ENCODE data around the gene ACTR6. TPM values are rescaled to one million over a fixed set of nuclear protein-coding genes. Genes with fewer than 3 reads are reported as not detected.
"Not testable (repeated sequence)": the region's sequence is repeated elsewhere in the genome, so short reads cannot be mapped to it uniquely, and the experiment has no call there.

The ACTR6 gene
- total RNA-seq, 2 experiments from 2014 or later = 21.3 to 21.8 TPM

- Histone ChIP-seq H3K4me1 (ENCODE audit: insufficient read depth, low read length) (no peaks in the 10 kb centered on the region), H3K27me3 (ENCODE audit: control insufficient read depth in 1 of 2, insufficient read depth in 2 of 2, low read length in 2 of 2) (no peaks in the 10 kb centered on the region), H3K4me3 (ENCODE audit: low read length) (no peak overlapping the region), H3K9me3 (ENCODE audit: control insufficient read depth in 1 of 2, insufficient read depth in 1 of 2, low read length in 2 of 2) (no peaks in the 10 kb centered on the region), H3K36me3 (ENCODE audit: insufficient read depth, low read length) (peaks cover 11% of the 10 kb centered on the region), H3K27ac (ENCODE audit: low read depth in 1 of 2, low read length in 2 of 2) (no peak overlapping the region)
- POLR2A ChIA-PET = no interaction called here
- H3K27me3 Mint-ChIP-seq = no peaks in the 10 kb centered on the region
- H3K36me3 Mint-ChIP-seq (ENCODE audit: low read depth) = peaks cover 23% of the 10 kb centered on the region
- H3K4me1 Mint-ChIP-seq (ENCODE audit: low read depth) = no peaks in the 10 kb centered on the region
- no peaks in the 10 kb centered on the region for H3K9me3 Mint-ChIP-seq
- DNase-seq (no peak), ATAC-seq (ENCODE audit: poor library complexity) (no peak)
- intact Hi-C loops (cut with DNase I, micrococcal nuclease) = no loop called here
- CTCF ChIA-PET = no interaction called here
- H3K27ac Mint-ChIP-seq = no peak overlapping the region
- no peak for TF ChIP-seq CTCF (IDR thresholded peaks at IDR 0.05)
- H3K4me3 Mint-ChIP-seq = no peak overlapping the region
These were observed 29.4 kb upstream of the ACTR6 start for GRCh38 chr12:100171248-100171647.

- Mint-ChIP-seq H3K27ac (no peak overlapping the region), H3K4me3 (no peak overlapping the region), H3K4me1 (ENCODE audit: low read depth) (no peaks in the 10 kb centered on the region), H3K27me3 (no peaks in the 10 kb centered on the region), H3K36me3 (ENCODE audit: low read depth) (peaks cover 36% of the 10 kb centered on the region), H3K9me3 (no peaks in the 10 kb centered on the region)
- H3K36me3 ChIP-seq (ENCODE audit: insufficient read depth, low read length) = peaks cover 11% of the 10 kb centered on the region
- TF ChIP-seq CTCF (IDR thresholded peaks at IDR 0.05) = no peak
- DNase-seq = no peak
- no peaks in the 10 kb centered on the region for H3K9me3 ChIP-seq (ENCODE audit: control insufficient read depth in 1 of 2, insufficient read depth in 1 of 2, low read length in 2 of 2)
- ChIA-PET POLR2A (no interaction called here), CTCF (interaction anchor here (0.9 kb wide), 1 partner anchor 9 kb away, joined by 3 read pairs; no protein-coding TSS in a partner anchor)
- intact Hi-C loops (cut with DNase I, micrococcal nuclease) = no loop called here
- no peak overlapping the region for H3K27ac ChIP-seq (ENCODE audit: low read depth in 1 of 2, low read length in 2 of 2)
- no peaks in the 10 kb centered on the region for H3K4me1 ChIP-seq (ENCODE audit: insufficient read depth, low read length)
- H3K4me3 ChIP-seq (ENCODE audit: low read length) = no peak overlapping the region
- no peaks in the 10 kb centered on the region for H3K27me3 ChIP-seq (ENCODE audit: control insufficient read depth in 1 of 2, insufficient read depth in 2 of 2, low read length in 2 of 2)
- ATAC-seq (ENCODE audit: poor library complexity) = no peak
These were observed 27.5 kb upstream of the ACTR6 start for GRCh38 chr12:100173111-100173510.

- Mint-ChIP-seq H3K36me3 (ENCODE audit: low read depth) (peaks cover 43% of the 10 kb centered on the region), H3K9me3 (no peaks in the 10 kb centered on the region), H3K4me3 (no peak overlapping the region), H3K27me3 (no peaks in the 10 kb centered on the region), H3K27ac (no peak overlapping the region), H3K4me1 (ENCODE audit: low read depth) (no peaks in the 10 kb centered on the region)
- Histone ChIP-seq H3K36me3 (ENCODE audit: insufficient read depth, low read length) (peaks cover 11% of the 10 kb centered on the region), H3K4me1 (ENCODE audit: insufficient read depth, low read length) (no peaks in the 10 kb centered on the region), H3K4me3 (ENCODE audit: low read length) (no peak overlapping the region), H3K9me3 (ENCODE audit: control insufficient read depth in 1 of 2, insufficient read depth in 1 of 2, low read length in 2 of 2) (no peaks in the 10 kb centered on the region), H3K27me3 (ENCODE audit: control insufficient read depth in 1 of 2, insufficient read depth in 2 of 2, low read length in 2 of 2) (no peaks in the 10 kb centered on the region), H3K27ac (ENCODE audit: low read depth in 1 of 2, low read length in 2 of 2) (no peak overlapping the region)
- ChIA-PET CTCF (no interaction called here), POLR2A (no interaction called here)
- intact Hi-C loops (cut with DNase I, micrococcal nuclease) = no loop called here
- no peak for ATAC-seq (ENCODE audit: poor library complexity)
- no peak for TF ChIP-seq CTCF (IDR thresholded peaks at IDR 0.05)
- DNase-seq = no peak
These were observed 26.1 kb upstream of the ACTR6 start for GRCh38 chr12:100174495-100174894.

- ATAC-seq (ENCODE audit: poor library complexity); H3K4me3 ChIP-seq (ENCODE audit: low read length); H3K4me1 ChIP-seq (ENCODE audit: insufficient read depth, low read length); H3K27ac Mint-ChIP-seq; H3K4me1 Mint-ChIP-seq (ENCODE audit: low read depth); POLR2A ChIA-PET; H3K27ac ChIP-seq (ENCODE audit: low read depth in 1 of 2, low read length in 2 of 2); H3K27me3 Mint-ChIP-seq; DNase-seq; H3K27me3 ChIP-seq (ENCODE audit: control insufficient read depth in 1 of 2, insufficient read depth in 2 of 2, low read length in 2 of 2); CTCF ChIA-PET; intact Hi-C loops (cut with DNase I, micrococcal nuclease); H3K4me3 Mint-ChIP-seq; H3K9me3 Mint-ChIP-seq; H3K9me3 ChIP-seq (ENCODE audit: control insufficient read depth in 1 of 2, insufficient read depth in 1 of 2, low read length in 2 of 2): not testable (repeated sequence)
- H3K36me3 Mint-ChIP-seq (ENCODE audit: low read depth) = peaks cover 53% of the 10 kb centered on the region
- H3K36me3 ChIP-seq (ENCODE audit: insufficient read depth, low read length) = peaks cover 11% of the 10 kb centered on the region
These were observed 24.1 kb upstream of the ACTR6 start for GRCh38 chr12:100176493-100176892.
